Measurements from ENCODE around the gene ERCC6L.
"Not testable (repeated sequence)": the region's sequence is repeated elsewhere in the genome, so short reads cannot be mapped to it uniquely, and the experiment has no call there.

Gene ERCC6L

GRCh38 chrX:72253686-72254085 is 14.9 kb upstream of the ERCC6L start:
- DNase-seq (ENCODE audit: low read depth, low spot score) = no peak

GRCh38 chrX:72247206-72247942 is 8.5 kb upstream of the ERCC6L start:
- no peak for DNase-seq (ENCODE audit: low read depth, low spot score)

- DNase-seq (ENCODE audit: low read depth, low spot score) = no peak
Measured at GRCh38 chrX:72245461-72246089, 6.7 kb upstream of the ERCC6L start.

GRCh38 chrX:72243472-72243871 is 4.6 kb upstream of the ERCC6L start:
- DNase-seq (ENCODE audit: low read depth, low spot score) = no peak

GRCh38 chrX:72240976-72241375 is 2.1 kb upstream of the ERCC6L start:
- DNase-seq (ENCODE audit: low read depth, low spot score) = no peak

GRCh38 chrX:72238183-72238582 is 644 bp downstream of the ERCC6L start:
- DNase-seq (ENCODE audit: low read depth, low spot score) = no peak

- no peak for DNase-seq (ENCODE audit: low read depth, low spot score)
Measured at GRCh38 chrX:72236841-72237240, 2.0 kb downstream of the ERCC6L start.

- no peak for DNase-seq (ENCODE audit: low read depth, low spot score)
Measured at GRCh38 chrX:72230290-72230689, 8.5 kb downstream of the ERCC6L start.

GRCh38 chrX:72220375-72220774 is 18.5 kb downstream of the ERCC6L start:
- DNase-seq (ENCODE audit: low read depth, low spot score) = not testable (repeated sequence)

GRCh38 chrX:72216973-72217372 is 21.9 kb downstream of the ERCC6L start:
- DNase-seq (ENCODE audit: low read depth, low spot score) = no peak

- no peak for DNase-seq (ENCODE audit: low read depth, low spot score)
Measured at GRCh38 chrX:72208126-72208800, 30.6 kb downstream of the ERCC6L start.

- DNase-seq (ENCODE audit: low read depth, low spot score) = no peak
Measured at GRCh38 chrX:72207366-72207765, 31.5 kb downstream of the ERCC6L start.

- no peak for DNase-seq (ENCODE audit: low read depth, low spot score)
Measured at GRCh38 chrX:72205706-72206105, 33.1 kb downstream of the ERCC6L start.

GRCh38 chrX:72203421-72203820 is 35.4 kb downstream of the ERCC6L start:
- DNase-seq (ENCODE audit: low read depth, low spot score) = no peak

- DNase-seq (ENCODE audit: low read depth, low spot score) = no peak
Measured at GRCh38 chrX:72202792-72203401, 35.9 kb downstream of the ERCC6L start.

GRCh38 chrX:72201836-72202536 is 36.8 kb downstream of the ERCC6L start:
- no peak for DNase-seq (ENCODE audit: low read depth, low spot score)

GRCh38 chrX:72182924-72183323 is 55.9 kb downstream of the ERCC6L start:
- DNase-seq (ENCODE audit: low read depth, low spot score) = no peak

- DNase-seq (ENCODE audit: low read depth, low spot score) = peak; percentile 57
Measured at GRCh38 chrX:72181178-72182125, 57.4 kb downstream of the ERCC6L start, which contains the start of gene PIN4. PIN4 (plus strand) TSS chrX:72181757; CDS start chrX:72181786, 29 bp downstream.

- DNase-seq (ENCODE audit: low read depth, low spot score) = no peak
Measured at GRCh38 chrX:72180539-72180938, 58.3 kb downstream of the ERCC6L start.

- DNase-seq (ENCODE audit: low read depth, low spot score) = no peak
Measured at GRCh38 chrX:72176981-72177380, 61.8 kb downstream of the ERCC6L start.

Measured in activated naive CD8-positive, alpha-beta T cell treated with anti-CD3 and anti-CD28 coated beads, Interleukin-2, amount 50 U/mL, for 16 hours (primary cell).